NCI-H1417 (cell line): Measurements from ENCODE around the gene CACNA2D1.
"Not testable (repeated sequence)": the region's sequence is repeated elsewhere in the genome, so short reads cannot be mapped to it uniquely, and the experiment has no call there.

Experiments used
- DNase-seq, 3 experiments: peaks; one replicate each; lab custom pipeline; 2025; lab: John Stamatoyannopoulos, UW

The CACNA2D1 gene

GRCh38 chr7:82393076-82393839, 50.3 kb downstream of the CACNA2D1 start:
- no peak for DNase-seq

DNA sequence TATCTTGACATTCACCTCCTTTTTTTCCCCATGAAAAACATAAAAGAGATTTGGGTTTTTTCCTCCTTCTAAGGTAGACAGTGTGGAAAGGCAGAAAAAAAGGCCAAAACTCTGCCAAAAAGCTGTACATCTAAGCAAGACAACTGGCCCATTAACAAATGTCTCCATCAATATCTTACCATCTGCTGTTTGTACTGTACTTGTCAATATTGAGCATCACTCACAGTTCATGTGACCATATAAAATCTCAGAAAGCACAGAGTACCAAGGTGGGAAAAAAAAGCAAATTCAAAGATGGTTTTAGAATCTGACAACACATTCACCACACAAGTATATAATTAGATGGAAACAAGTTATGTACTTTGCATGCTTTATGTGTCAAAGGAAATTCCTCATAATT, 52.6 kb downstream of the CACNA2D1 start:
- DNase-seq = peak in 1 of 3 experiments; percentile 31

DNA sequence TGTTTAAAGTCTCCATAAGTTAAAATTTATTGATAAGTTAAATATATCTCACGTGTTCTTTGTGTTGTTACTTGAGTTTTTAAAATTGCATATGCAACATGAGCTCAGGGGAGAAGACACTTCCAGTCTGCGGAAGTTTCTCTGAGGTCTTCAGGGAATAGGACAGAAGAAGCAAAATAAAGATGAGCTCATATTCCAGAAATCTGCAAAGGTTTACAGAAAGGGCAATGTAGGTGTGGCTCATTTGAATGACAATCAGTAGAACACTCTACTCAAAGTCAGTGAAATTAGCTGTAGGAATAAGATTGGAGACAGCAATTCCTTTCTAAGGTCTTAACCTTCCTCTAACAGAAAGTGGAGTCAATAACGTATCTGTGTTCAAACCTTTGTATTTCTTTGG, 53.7 kb downstream of the CACNA2D1 start:
- DNase-seq = no peak

DNA sequence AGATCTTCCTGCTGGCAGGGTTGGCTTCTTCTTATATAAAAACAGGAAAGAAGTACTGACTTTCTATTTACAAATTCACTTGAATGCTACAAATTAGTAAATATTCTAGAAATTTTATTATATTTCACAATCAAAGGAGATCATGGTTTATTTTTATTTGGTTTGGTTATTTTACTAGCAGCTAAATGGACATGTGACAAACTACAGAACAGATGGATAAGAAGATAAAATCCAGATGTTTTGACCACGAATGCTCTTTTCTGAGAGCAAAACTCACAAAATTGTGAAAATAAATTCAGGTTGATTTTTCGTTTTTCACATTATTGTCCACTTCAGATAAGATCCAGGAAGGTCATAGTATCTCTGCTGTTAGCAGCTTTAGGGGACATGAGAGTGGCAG, 55.4 kb downstream of the CACNA2D1 start:
- no peak for DNase-seq

DNA sequence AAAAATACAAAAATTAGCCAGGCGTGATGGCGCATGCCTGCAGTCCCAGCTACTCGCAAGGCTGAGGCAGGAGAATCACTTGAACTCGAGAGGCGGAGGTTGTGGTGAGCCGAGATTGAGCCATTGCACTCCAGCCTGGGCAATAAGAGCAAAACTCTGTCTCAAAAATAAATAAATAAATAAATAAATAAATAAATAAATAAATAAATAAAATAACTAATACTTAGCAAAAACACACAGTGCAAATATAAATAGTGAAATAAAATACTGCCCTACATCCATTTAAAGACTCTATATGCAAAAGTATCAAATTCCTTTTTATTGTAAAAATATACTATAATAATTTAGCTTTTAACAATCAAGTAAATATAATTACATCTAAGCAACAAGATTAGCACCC, 57.0 kb downstream of the CACNA2D1 start:
- DNase-seq = not testable (repeated sequence)

GRCh38 chr7:82384779-82385178, 58.8 kb downstream of the CACNA2D1 start:
- no peak for DNase-seq

DNA sequence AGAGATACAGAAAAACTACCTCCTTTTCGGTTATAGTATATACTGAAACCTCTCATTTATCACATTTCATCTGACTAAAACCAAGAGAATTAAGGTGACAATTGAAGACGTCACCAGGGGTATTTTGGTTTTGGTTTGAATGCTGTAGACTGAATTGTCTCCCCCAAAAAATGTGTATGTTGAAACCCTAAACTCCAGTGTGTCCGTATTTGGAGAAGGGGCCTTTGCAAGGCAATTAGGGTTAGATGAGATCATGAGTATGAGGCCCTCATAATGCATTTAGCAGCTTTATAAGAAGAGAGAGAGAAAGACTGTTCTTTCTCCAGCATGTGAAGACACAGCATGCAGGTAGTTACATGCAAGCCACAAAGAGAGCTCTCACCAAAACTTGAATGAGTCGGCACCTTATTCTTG, 59.5 kb downstream of the CACNA2D1 start:
- no peak for DNase-seq

- peak in 2 of 3 experiments; percentile 28 to 65 for DNase-seq
These were observed 61.3 kb downstream of the CACNA2D1 start for GRCh38 chr7:82382276-82382675.

DNA sequence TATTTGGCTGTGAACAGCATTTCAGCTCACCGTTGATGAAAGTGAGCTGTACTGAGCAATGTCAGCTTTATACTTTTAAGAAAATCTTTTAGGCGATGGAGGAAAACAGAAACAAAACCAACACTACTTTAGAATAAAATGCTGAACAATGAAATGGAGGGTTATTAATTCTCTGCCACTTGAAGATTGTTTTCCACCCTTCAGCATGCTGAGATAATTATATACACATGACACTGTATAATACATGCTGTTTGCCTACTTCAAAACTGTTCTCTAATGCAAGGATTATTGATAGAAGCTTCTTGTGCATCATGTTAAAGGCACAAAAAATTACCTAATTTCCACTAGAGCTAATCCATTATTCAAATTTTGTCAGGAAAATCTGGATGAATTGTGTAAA, 66.8 kb downstream of the CACNA2D1 start:
- peak in 2 of 3 experiments; percentile 76 to 98 for DNase-seq

DNA sequence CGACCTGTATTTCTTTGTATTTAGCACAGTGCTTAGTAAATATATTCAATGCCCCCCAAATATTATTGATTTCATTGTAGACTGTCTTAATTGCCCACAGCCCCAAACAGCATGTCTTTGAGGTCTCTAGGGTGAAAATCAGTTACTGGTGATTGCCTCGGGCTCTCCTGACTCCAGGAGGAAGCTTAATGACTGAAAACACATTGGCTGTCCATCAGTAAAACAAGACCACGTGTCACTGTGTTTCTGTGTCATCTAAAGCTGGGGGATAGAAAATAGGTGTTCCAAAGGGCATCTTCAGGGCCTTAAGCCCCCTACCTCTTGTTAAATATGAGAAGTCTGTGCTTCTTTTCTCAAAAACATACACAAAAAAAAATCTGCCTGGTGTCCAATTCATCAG, 67.9 kb downstream of the CACNA2D1 start:
- DNase-seq = peak in 2 of 3 experiments; percentile 82 to 96

GRCh38 chr7:82375129-82375528, 68.4 kb downstream of the CACNA2D1 start:
- no peak for DNase-seq

DNA sequence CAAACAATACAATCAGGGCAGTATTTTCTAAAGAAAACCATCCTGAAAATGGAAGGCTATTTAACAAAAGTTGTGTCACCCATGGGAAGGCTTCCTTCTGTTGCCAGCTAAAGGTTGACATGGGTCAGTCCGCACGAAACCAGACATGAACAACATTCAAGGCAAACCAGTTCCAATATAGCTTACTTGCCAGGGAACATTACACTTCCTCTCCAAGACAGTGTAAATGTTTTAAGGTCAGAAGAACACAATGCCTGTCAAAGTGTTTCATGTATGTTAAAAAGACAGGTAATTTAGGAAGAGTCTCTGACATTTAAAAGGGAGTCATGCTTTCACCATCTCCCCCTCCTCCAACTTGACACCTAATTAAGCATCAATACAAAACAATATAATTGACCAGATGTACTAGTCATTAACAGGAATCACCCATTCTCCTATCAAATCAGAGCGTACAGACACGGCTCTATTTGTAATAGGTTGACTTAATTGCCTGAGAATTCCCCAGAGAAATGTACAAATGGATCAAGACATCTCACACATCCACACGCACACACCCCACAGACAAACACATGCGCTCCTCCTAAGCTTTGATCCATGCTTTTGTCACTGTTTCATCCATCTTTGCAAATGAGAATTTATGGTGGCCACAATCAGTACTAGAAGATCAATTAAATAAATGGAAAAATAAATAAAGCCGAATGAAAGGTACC, 69.5 kb downstream of the CACNA2D1 start:
- peak in 2 of 3 experiments; percentile 57 to 90 for DNase-seq

DNA sequence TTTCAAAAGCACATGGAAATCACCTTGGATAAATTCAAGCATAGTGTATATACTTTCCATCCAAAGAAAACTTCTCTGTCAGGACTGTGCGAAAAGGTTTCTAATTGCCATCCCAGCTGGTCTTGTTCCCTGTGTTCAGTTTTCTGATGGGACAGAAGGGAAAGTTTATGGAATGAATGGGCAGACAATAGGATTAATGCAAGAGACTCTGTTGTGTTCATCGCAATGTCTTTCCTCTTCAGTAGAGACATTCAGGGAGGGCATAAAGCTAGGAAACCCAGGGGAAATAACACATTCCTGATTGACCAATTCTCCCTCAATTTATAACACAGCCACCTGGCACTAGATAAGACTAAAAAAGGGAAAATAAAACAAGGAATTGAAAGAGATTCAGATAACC, 78.9 kb downstream of the CACNA2D1 start:
- no peak for DNase-seq

- no peak for DNase-seq
These were observed 79.5 kb downstream of the CACNA2D1 start for GRCh38 chr7:82364048-82364447.

DNA sequence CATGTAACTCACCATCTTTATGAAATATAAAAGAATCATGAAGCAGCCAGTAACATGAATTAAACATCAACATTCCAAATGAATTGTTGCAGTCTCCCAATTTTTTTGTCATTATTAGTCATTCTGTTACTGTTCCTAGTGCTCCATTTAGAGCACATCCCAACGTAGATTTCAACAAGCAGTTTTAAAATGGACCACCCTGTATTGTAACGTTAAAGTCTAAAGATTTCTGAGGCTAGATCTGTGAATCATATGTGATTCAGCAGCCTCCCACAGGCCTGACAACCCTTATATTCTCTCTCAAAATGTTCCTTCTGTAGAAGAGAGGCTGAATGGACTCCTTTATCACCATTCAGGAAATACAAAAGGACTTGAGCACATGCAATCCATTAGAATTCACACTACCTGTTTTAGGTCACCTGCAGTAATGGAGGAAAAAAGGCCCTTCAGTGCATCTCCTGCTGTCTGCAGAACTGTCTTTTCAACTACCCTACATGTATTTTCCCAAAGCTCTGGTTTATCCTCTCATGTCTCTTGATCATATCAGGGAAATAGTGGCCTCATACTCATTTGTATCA, 81.4 kb downstream of the CACNA2D1 start:
- peak in 1 of 3 experiments; percentile 48 for DNase-seq

DNA sequence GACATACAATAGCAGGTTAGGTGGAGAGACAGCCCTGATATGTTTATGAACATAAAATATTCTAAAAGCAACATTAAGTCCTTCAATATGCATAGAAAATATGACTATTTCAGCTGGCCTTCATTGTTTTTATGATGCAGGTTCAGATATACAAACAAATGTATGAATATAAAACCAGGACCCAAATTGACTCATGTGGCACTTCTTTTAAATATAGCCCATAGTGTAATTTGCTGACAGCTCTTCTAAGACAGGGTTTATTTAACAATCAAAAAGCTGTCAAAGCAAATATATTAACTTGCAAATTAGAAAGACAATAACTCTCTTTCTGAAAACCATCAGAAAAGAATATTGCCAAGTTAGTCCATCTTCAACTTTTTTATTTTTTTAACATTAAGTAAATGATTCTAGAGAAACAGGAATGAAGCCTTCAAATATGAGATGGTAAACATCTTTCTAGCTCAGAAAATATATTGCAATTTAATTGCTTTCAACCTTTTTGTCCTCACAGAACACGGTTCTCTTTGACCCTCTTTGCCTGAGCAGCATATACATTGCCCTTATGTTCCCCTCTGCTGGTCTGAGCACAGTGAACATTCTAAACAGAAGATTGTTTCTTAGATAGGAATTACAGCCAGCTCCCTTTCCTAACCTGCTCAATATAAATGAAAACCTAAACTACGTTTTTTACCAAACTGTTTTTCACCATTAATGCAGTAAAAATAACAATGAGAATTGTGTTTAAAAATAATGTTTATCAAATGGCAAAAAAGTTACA, 82.8 kb downstream of the CACNA2D1 start:
- DNase-seq = peak in 2 of 3 experiments; percentile 47 to 87

GRCh38 chr7:82359426-82359825, 84.2 kb downstream of the CACNA2D1 start:
- peak in 1 of 3 experiments; percentile 38 for DNase-seq

DNA sequence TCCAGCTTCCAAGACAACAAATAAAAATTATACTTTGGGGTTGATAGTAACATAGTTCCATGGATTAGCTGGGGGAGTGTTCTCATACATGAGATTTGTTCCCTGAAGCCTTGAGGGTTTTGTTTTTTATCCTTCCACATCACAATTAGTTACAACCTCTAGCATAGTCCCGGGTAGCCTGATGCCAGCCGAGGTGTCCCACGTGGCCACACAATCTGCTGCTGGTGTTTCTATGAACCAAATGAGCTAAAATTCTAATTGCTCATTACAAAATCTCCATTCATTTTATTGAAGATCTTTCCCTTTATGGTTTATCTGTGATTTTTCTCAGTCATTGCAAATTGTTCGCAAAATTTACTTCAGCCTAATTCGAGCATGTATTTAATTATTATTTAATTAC, 84.7 kb downstream of the CACNA2D1 start:
- DNase-seq = no peak

DNA sequence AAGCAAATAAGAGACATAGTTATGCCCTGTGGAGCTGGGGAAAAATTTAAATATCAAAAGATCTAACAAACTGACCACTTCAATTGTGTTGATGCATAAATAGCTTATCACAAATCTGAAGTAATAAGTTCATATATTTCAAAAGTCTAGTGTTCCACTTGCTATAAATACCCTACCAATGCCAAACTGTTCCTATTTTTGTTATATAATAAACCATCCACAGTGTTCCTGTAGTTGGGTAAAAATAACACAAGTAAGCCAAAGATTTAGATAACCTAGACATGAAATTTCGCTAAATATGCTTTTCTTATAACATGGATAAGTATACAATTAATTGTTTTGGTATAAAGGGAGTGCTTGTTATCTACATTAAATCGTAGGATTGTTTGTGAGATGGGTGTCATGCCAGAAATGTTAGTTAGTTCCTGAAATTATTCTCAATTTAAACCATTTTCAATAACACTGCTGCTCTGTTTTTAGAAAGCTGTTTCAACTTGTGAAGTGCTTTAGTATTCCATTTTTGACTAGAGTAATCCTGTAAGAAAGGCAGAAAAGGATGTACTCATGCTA, 85.5 kb downstream of the CACNA2D1 start:
- no peak for DNase-seq

DNA sequence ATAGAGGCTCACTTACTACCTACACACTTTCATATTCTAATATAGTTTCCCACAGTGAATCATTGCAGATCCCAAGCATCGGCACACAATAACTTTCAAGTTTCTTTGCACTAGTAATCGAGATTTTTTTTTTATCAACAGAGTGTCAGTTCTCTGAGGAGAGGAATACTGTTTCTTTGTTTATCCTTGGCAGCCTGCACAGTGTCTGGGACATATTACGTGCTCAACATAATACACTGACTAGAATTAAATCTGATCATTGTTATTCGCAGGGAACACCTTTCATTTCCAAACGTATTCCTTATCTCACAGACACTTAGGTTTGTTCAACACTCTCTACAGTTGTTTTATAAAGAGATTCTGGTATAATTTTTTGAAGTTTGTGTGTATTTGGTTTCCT, 95.3 kb downstream of the CACNA2D1 start:
- DNase-seq = no peak

DNA sequence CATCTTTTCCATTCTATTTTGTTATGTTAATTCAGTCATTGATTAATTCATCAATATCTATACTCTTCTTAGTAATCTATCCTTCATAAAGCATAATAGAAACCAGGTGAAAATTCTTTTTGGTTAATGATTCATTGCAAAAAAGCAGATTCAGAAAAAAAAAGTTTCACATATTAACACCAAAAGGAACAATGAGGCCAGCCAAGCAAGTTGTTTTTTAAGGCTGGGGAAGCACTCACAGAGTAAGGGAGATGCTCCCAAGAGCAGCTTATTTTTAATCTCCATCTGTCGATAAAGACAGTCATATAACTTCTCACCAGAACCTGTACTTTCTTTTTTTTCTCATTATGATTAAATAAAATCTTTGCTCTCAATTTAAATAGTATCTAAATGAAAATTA, 95.8 kb downstream of the CACNA2D1 start:
- DNase-seq = no peak

DNA sequence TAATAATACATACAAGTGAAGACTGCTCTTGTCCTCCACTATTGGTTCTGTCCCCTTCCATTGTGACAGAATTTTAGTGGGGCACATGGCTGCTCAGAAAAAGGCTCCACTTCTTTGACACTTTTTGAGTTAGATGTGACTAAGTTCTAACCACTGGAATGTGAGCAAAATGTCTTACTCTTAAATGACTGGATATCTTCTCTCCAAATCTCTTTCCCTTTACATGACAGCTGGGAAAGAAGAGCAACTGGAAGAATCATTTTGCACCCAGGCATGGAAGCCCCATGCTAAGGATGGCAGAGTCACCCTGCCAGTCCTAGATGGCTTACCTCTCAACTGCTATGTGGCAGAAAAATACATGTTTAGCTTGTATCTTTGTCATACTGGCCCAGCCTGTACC, 97.7 kb downstream of the CACNA2D1 start:
- no peak for DNase-seq
